Ramos (cell line): ENCODE results near the gene DLG2.

Source experiments
- in situ Hi-C: fragments of 300-500 bp; cut with MboI; formaldehyde crosslinking; loops from one replicate; pipeline ENCODE4 v1.14.3; 2022; ENCODE audit warnings: low sequenced_read_pairs; ENCODE audit not compliant: unreplicated experiment

The DLG2 gene

GRCh38 chr11:84471501-84471900 is 1155.6 kb downstream of the DLG2 start:
- in situ Hi-C loops = no loop called here

- in situ Hi-C loops = no loop called here
These were observed 1158.9 kb downstream of the DLG2 start for GRCh38 chr11:84468235-84468634.

- in situ Hi-C loops = no loop called here
These were observed 1162.1 kb downstream of the DLG2 start for GRCh38 chr11:84465040-84465439.

GRCh38 chr11:84455691-84456090 is 1171.5 kb downstream of the DLG2 start:
- in situ Hi-C loops = no loop called here

- in situ Hi-C loops = no loop called here
These were observed 1174.9 kb downstream of the DLG2 start for GRCh38 chr11:84452211-84452610.

- in situ Hi-C loops = no loop called here
These were observed 1188.6 kb downstream of the DLG2 start for GRCh38 chr11:84438565-84438964.

- in situ Hi-C loops = no loop called here
These were observed 1189.8 kb downstream of the DLG2 start for GRCh38 chr11:84437071-84437980.

GRCh38 chr11:84430661-84431060 is 1196.5 kb downstream of the DLG2 start:
- in situ Hi-C loops = no loop called here

- in situ Hi-C loops = no loop called here
These were observed 1201.5 kb downstream of the DLG2 start for GRCh38 chr11:84425673-84426072.

GRCh38 chr11:84420271-84420670 is 1206.9 kb downstream of the DLG2 start:
- in situ Hi-C loops = no loop called here

- in situ Hi-C loops = no loop called here
These were observed 1207.5 kb downstream of the DLG2 start for GRCh38 chr11:84419616-84420015.

GRCh38 chr11:84414920-84415319 is 1212.2 kb downstream of the DLG2 start:
- in situ Hi-C loops = no loop called here

- in situ Hi-C loops = no loop called here
These were observed 1213.6 kb downstream of the DLG2 start for GRCh38 chr11:84413549-84413948.

GRCh38 chr11:84412862-84413261 is 1214.3 kb downstream of the DLG2 start:
- in situ Hi-C loops = no loop called here

- in situ Hi-C loops = no loop called here
These were observed 1218.2 kb downstream of the DLG2 start for GRCh38 chr11:84408946-84409411.

- in situ Hi-C loops = no loop called here
These were observed 1220.1 kb downstream of the DLG2 start for GRCh38 chr11:84407091-84407490.

- in situ Hi-C loops = no loop called here
These were observed 1229.0 kb downstream of the DLG2 start for GRCh38 chr11:84398017-84398626.

- in situ Hi-C loops = no loop called here
These were observed 1230.6 kb downstream of the DLG2 start for GRCh38 chr11:84396521-84396920.

GRCh38 chr11:84390441-84391078 is 1236.6 kb downstream of the DLG2 start:
- in situ Hi-C loops = no loop called here

GRCh38 chr11:84389696-84390095 is 1237.4 kb downstream of the DLG2 start:
- in situ Hi-C loops = no loop called here

GRCh38 chr11:84384731-84385130 is 1242.4 kb downstream of the DLG2 start:
- in situ Hi-C loops = no loop called here
